Left lung (tissue), 10 donors: ENCODE results near the gene KLF16. TPM values are rescaled to one million over a fixed set of nuclear protein-coding genes. Genes with fewer than 3 reads are reported as not detected.

Source experiments
- ATAC-seq: fragments of 200-7000 bp; cut with Tn5 transposase; one replicate; pipeline ENCODE4 v1.9.1; 2020; ENCODE audit warnings: moderate library complexity
- DNase-seq, 4 donors: peaks; one replicate each; pipeline ENCODE4 v3.0.0-alpha.2; 2013 to 2020
- H3K27ac ChIP-seq, 2 donors: fragments of 200-600 bp; sonication (generic) in 1 of 2; one replicate each; pipeline versions ENCODE4 v1.5.0 to v1.8.0; 2020 to 2021
- H3K27me3 ChIP-seq, 2 donors: fragments of 200-600 bp; sonication (generic) in 1 of 2; one replicate each; pipeline versions ENCODE4 v1.5.0 to v1.8.0; 2020 to 2021
- H3K36me3 ChIP-seq, 2 donors: fragments of 200-600 bp; sonication (generic) in 1 of 2; one replicate each; pipeline versions ENCODE4 v1.5.0 to v1.8.0; 2020 to 2021
- H3K4me1 ChIP-seq, 2 donors: fragments of 200-600 bp; one replicate each; pipeline ENCODE4 v1.8.0; 2021
- H3K4me3 ChIP-seq, 2 donors: fragments of 200-600 bp; sonication (generic) in 1 of 2; one replicate each; pipeline versions ENCODE4 v1.5.0 to v1.8.0; 2020 to 2021; ENCODE audit warnings: mild to moderate bottlenecking in 1 of 2
- H3K9me3 ChIP-seq, 2 donors: fragments of 200-600 bp; sonication (generic) in 1 of 2; one replicate each; pipeline versions ENCODE4 v1.5.0 to v1.8.0; 2020 to 2021
- CTCF ChIP-seq, 2 donors: fragments of 200-600 bp; sonication (generic) in 1 of 2; IDR thresholded peaks; one replicate each; pipeline versions ENCODE4 v1.5.0 to v1.8.0; 2021; ENCODE audit warnings: antibody characterized with exemption in 2 of 2
- intact Hi-C, 2 donors: fragments of 100-400 bp; cut with DNase I; formaldehyde crosslinking; loops; one replicate each; pipeline versions ENCODE4 v1.11.2 to v1.14.2; 2022
- polyA plus RNA-seq, 6 donors: library from polyadenylated mRNA; unstranded; fragments of 120-200 nt; gene quantifications; one replicate each; pipeline ENCODE4 v1.2.1, GENCODE V29; 2013; ENCODE audit not compliant: insufficient read length in 6 of 6
- total RNA-seq, 2 donors: library from RNA; stranded (reverse); fragmentation: NEBNext Ultra II Directional; extraction: Animal tissue kit (Norgen Biotek cat#: 25700); gene quantifications; one replicate each; pipeline ENCODE4 v1.2.1, GENCODE V29; 2021
- donor health status: DM: no; HTN: yes; CAD: no.
- donor health status: DM: no; HTN: no; CAD: no.

KLF16 gene
- total and polyA plus RNA-seq, 8 donors, result 4.3 to 28.8 (median 7.6) TPM

GRCh38 chr19:1813192-1814182 is 49.9 kb downstream of the KLF16 start:
- DNase-seq (no peak), ATAC-seq (no peak)
- H3K9me3 ChIP-seq, result no peaks in the 10 kb centered on the region
- H3K4me3 ChIP-seq, result peak overlapping the region; percentile 38 to 57
- H3K27me3 ChIP-seq, result no peaks in the 10 kb centered on the region
- H3K27ac ChIP-seq, result peak overlapping the region in 1 of 2 donors; percentile 81
- peak in 1 of 2 donors; percentile 5 for TF ChIP-seq CTCF (IDR thresholded peaks at IDR 0.05)
- peaks cover 0 to 41% of the 10 kb centered on the region in 2 donors for H3K36me3 ChIP-seq
- intact Hi-C loops, result no loop called here
- H3K4me1 ChIP-seq, result peaks cover 11 to 21% of the 10 kb centered on the region in 2 donors

GRCh38 chr19:1812426-1813191 is 50.8 kb downstream of the KLF16 start:
- H3K9me3 ChIP-seq, result no peaks in the 10 kb centered on the region
- peaks cover 11 to 21% of the 10 kb centered on the region in 2 donors for H3K4me1 ChIP-seq
- peak overlapping the region; percentile 38 to 57 for H3K4me3 ChIP-seq
- TF ChIP-seq CTCF (IDR thresholded peaks at IDR 0.05), result peak; percentile 27 to 36
- intact Hi-C loops, result no loop called here
- H3K36me3 ChIP-seq, result peaks cover 0 to 32% of the 10 kb centered on the region in 2 donors
- peak; percentile 72 to 99 (median 92) for DNase-seq
- H3K27ac ChIP-seq, result peak overlapping the region in 1 of 2 donors; percentile 81
- peak; percentile 93 for ATAC-seq
- H3K27me3 ChIP-seq, result no peaks in the 10 kb centered on the region

- no peak for TF ChIP-seq CTCF (IDR thresholded peaks at IDR 0.05)
- no peaks in the 10 kb centered on the region for H3K27me3 ChIP-seq
- H3K36me3 ChIP-seq, result peaks cover 0 to 26% of the 10 kb centered on the region in 2 donors
- ATAC-seq (no peak), DNase-seq (no peak)
- H3K9me3 ChIP-seq, result no peaks in the 10 kb centered on the region
- H3K27ac ChIP-seq, result peak within 1 kb of the TSS in 1 of 2 donors; percentile 81
- H3K4me3 ChIP-seq, result peak within 1 kb of the TSS; percentile 38 to 57
- intact Hi-C loops, result no loop called here
- peaks cover 11 to 21% of the 10 kb centered on the region in 2 donors for H3K4me1 ChIP-seq
Measured at GRCh38 chr19:1811942-1812425, 51.4 kb downstream of the KLF16 start, which contains the start of gene ATP8B3. TSS of gene ATP8B3 (minus strand) at chr19:1812276. CDS start at chr19:1811736, 540 bp downstream.

- DNase-seq (peak in 2 of 4 donors; percentile 78 to 91), ATAC-seq (peak; percentile 9)
- Histone ChIP-seq H3K4me1 (peaks cover 11 to 21% of the 10 kb centered on the region in 2 donors), H3K27me3 (no peaks in the 10 kb centered on the region), H3K27ac (peak overlapping the region in 1 of 2 donors; percentile 81), H3K9me3 (no peaks in the 10 kb centered on the region), H3K36me3 (peaks cover 0 to 21% of the 10 kb centered on the region in 2 donors), H3K4me3 (peak overlapping the region; percentile 38 to 57)
- no peak for TF ChIP-seq CTCF (IDR thresholded peaks at IDR 0.05)
- intact Hi-C loops, result no loop called here
Measured at GRCh38 chr19:1811472-1811894, 51.9 kb downstream of the KLF16 start.
